HepG2 (cell line): ENCODE data around the gene TNFRSF18. TPM values are rescaled to one million over a fixed set of nuclear protein-coding genes. Genes with fewer than 3 reads are reported as not detected.

Experiments
- ATAC-seq: fragments of 200-7000 bp; cut with Tn5 transposase; 3 replicates; pipeline ENCODE4 v1.9.1; 2020; ENCODE audit warnings: mild to moderate bottlenecking, moderate library complexity
- BruUV-seq: library from RNA; stranded (reverse); fragments of 400-500 nt; replicated peaks from 2 replicates; lab custom pipeline; 2021; lab: Mats Ljungman, UMichigan
- CTCF ChIA-PET: fragments of 300-600 bp; formaldehyde crosslinking; extraction: SDS; loops from one replicate; lab custom pipeline; 2021; ENCODE audit warnings: low total read pairs, inconsistent platforms, low intra/inter-chr PET ratio; lab: Yijun Ruan, JAX
- POLR2A ChIA-PET: fragments of 350-600 bp; sonication (Branson Sonifier 250); formaldehyde crosslinking; loops from one replicate; lab custom pipeline; 2020; ENCODE audit warnings: antibody characterized with exemption, inconsistent platforms; lab: Yijun Ruan, JAX
- DNase-seq: peaks from one replicate; pipeline ENCODE4 v3.0.0-alpha.2; 2015; ENCODE audit warnings: low spot score
- FAIRE-seq: peaks from 3 replicates; lab custom pipeline; 2011; peaks lifted over from hg19 to GRCh38; lab: Jason Lieb, UNC
- H2AFZ ChIP-seq: one replicate; pipeline ENCODE4 v1.6.1; 2011; ENCODE audit warnings: low read length, inconsistent platforms
- H3K27ac ChIP-seq: fragments of 300-600 bp; 3 replicates; pipeline ENCODE4 v1.8.0; 2011; ENCODE audit warnings: mixed run types, mild to moderate bottlenecking, mixed read lengths, low read length, inconsistent platforms; ENCODE audit not compliant: insufficient read depth; ENCODE audit errors: extremely low read length
- H3K27me3 ChIP-seq, 2 experiments: fragments of 200-600 bp in 1 of 2; 2 replicates in 1 of 2; 3 replicates in 1 of 2; pipeline versions ENCODE4 v1.6.0 to v1.8.0; 2011; ENCODE audit warnings: low read length in 2 of 2, mild to moderate bottlenecking in 2 of 2, moderate library complexity in 2 of 2, inconsistent platforms in 1 of 2; ENCODE audit not compliant: insufficient read depth in 2 of 2, control insufficient read depth in 1 of 2
- H3K36me3 ChIP-seq, 2 experiments: fragments of 200-600 bp in 1 of 2; replicated peaks in 1 of 2; 2 replicates in 1 of 2; 3 replicates in 1 of 2; pipeline versions ENCODE4 v1.5.1 to v1.8.0; 2011; ENCODE audit warnings: low read length in 2 of 2, inconsistent platforms in 1 of 2; ENCODE audit not compliant: insufficient read depth in 2 of 2, control insufficient read depth in 1 of 2
- H3K4me1 ChIP-seq: 2 replicates; pipeline ENCODE4 v1.5.1; 2012; ENCODE audit warnings: low read length, inconsistent platforms; ENCODE audit not compliant: insufficient read depth
- H3K4me2 ChIP-seq: 2 replicates; pipeline ENCODE4 v1.6.0; 2011; ENCODE audit warnings: low read depth, low read length, inconsistent platforms
- H3K4me3 ChIP-seq, 3 experiments: fragments of 200-600 bp in 1 of 3; sonication (generic), shearing (Covaris generic) in 1 of 3; replicated peaks in 1 of 3; 2 replicates each; pipeline ENCODE4 v1.5.1; 2011 to 2016; ENCODE audit warnings: low read length in 3 of 3, inconsistent platforms in 2 of 3, low read depth in 2 of 3, mild to moderate bottlenecking in 2 of 3, control low read depth in 1 of 3, mixed read lengths in 1 of 3; ENCODE audit not compliant: insufficient read depth in 1 of 3
- H3K79me2 ChIP-seq: one replicate; pipeline ENCODE4 v1.6.1; 2011; ENCODE audit warnings: low read length, inconsistent platforms; ENCODE audit not compliant: insufficient read depth
- H3K9ac ChIP-seq: 2 replicates; pipeline ENCODE4 v1.6.0; 2011; ENCODE audit warnings: mild to moderate bottlenecking, low read depth, low read length, inconsistent platforms; ENCODE audit not compliant: insufficient read depth
- H3K9me3 ChIP-seq: 2 replicates; pipeline ENCODE4 v1.5.1; 2012; ENCODE audit warnings: mild to moderate bottlenecking, low read length
- H4K20me1 ChIP-seq: 2 replicates; pipeline ENCODE4 v1.6.0; 2011; ENCODE audit warnings: inconsistent platforms, mild to moderate bottlenecking, low read length, moderate library complexity; ENCODE audit not compliant: insufficient read depth
- BHLHE40 ChIP-seq: IDR thresholded peaks from 2 replicates; pipeline ENCODE4 v1.6.1; 2011; ENCODE audit warnings: low read length, improper control_type of control experiment
- EZH2 ChIP-seq: conservative IDR thresholded peaks from 2 replicates; pipeline ENCODE4 v1.6.1; 2012; ENCODE audit warnings: mild to moderate bottlenecking, low read depth, low read length, moderate library complexity
- KLF12 ChIP-seq: sonication (generic); formaldehyde crosslinking; IDR thresholded peaks from 2 replicates; pipeline ENCODE4 v1.4.0; 2020; ENCODE audit warnings: missing genetic modification reagents, borderline replicate concordance
- MTF2 ChIP-seq: sonication (generic); formaldehyde crosslinking; IDR thresholded peaks from 2 replicates; pipeline ENCODE4 v1.5.0; 2020; ENCODE audit warnings: missing genetic modification reagents, borderline replicate concordance
- RBFOX2 ChIP-seq: fragments of 200-400 bp; formaldehyde crosslinking; IDR thresholded peaks from 2 replicates; pipeline ENCODE4 v1.6.1; 2017; ENCODE audit warnings: low read depth, mild to moderate bottlenecking, low read length
- SOX5 ChIP-seq: IDR thresholded peaks from 2 replicates; pipeline ENCODE4 v1.6.1; 2016; ENCODE audit warnings: borderline replicate concordance
- SSRP1 ChIP-seq: IDR thresholded peaks from 2 replicates; pipeline ENCODE4 v1.6.1; 2016; ENCODE audit warnings: control low read depth
- ZC3H4 ChIP-seq: sonication (generic); formaldehyde crosslinking; IDR thresholded peaks from 2 replicates; pipeline ENCODE4 v1.4.0; 2020; ENCODE audit warnings: missing genetic modification reagents, borderline replicate concordance
- ZKSCAN5 ChIP-seq: sonication (generic); formaldehyde crosslinking; IDR thresholded peaks from 2 replicates; pipeline ENCODE4 v1.5.1; 2020; ENCODE audit warnings: mild to moderate bottlenecking, missing genetic modification reagents
- ZNF510 ChIP-seq: sonication (generic); formaldehyde crosslinking; IDR thresholded peaks from 2 replicates; pipeline ENCODE4 v1.4.0; 2020; ENCODE audit warnings: low read depth, mild to moderate bottlenecking, missing genetic modification reagents
- ZNF629 ChIP-seq: sonication (generic); formaldehyde crosslinking; conservative IDR thresholded peaks from 2 replicates; pipeline ENCODE4 v1.5.0; 2020; ENCODE audit warnings: missing genetic modification reagents
- ZNF674 ChIP-seq: sonication (generic); formaldehyde crosslinking; IDR thresholded peaks from 2 replicates; pipeline ENCODE4 v1.5.0; 2020; ENCODE audit warnings: low read depth, mild to moderate bottlenecking, missing genetic modification reagents
- ZNF691 ChIP-seq: sonication (generic); formaldehyde crosslinking; IDR thresholded peaks from 2 replicates; pipeline ENCODE4 v1.4.0; 2020; ENCODE audit warnings: missing genetic modification reagents, low read depth, mild to moderate bottlenecking, borderline replicate concordance
- ZNF788 ChIP-seq: sonication (generic); formaldehyde crosslinking; IDR thresholded peaks from 2 replicates; pipeline ENCODE4 v1.5.0; 2020; ENCODE audit warnings: mild to moderate bottlenecking, missing genetic modification reagents, borderline replicate concordance
- ZNF841 ChIP-seq: sonication (generic); formaldehyde crosslinking; IDR thresholded peaks from 2 replicates; pipeline ENCODE4 v1.8.1; 2023; ENCODE audit warnings: missing genetic modification reagents, borderline replicate concordance
- ZSCAN20 ChIP-seq: sonication (generic); formaldehyde crosslinking; IDR thresholded peaks from 2 replicates; pipeline ENCODE4 v1.4.0; 2020; ENCODE audit warnings: missing genetic modification reagents, mild to moderate bottlenecking, borderline replicate concordance
- WGBS: methylation state at CpG from one replicate; pipeline ENCODE4 v1.1.6; 2017; ENCODE audit warnings: low lambda C conversion rate; 5-methylcytosine and 5-hydroxymethylcytosine counted together
- in situ Hi-C: cut with HindIII; loops from 2 replicates; pipeline ENCODE4 v1.10.0; 2017; ENCODE audit warnings: low pct_unique_long_range_greater_than_20kb; ENCODE audit not compliant: extremely low pct_ligation_motif_present
- intact Hi-C: fragments of 100-400 bp; cut with micrococcal nuclease; formaldehyde crosslinking; loops from one replicate; pipeline ENCODE4 v1.10.0; 2022; ENCODE audit not compliant: unreplicated experiment
- polyA plus RNA-seq, 8 experiments: library from polyadenylated mRNA; depleted of rRNA in 3 of 8; stranded (reverse) in 7 of 8; unstranded in 1 of 8; fragments of >200 nt; fragmentation: Illumina TruSeq in 4 of 8; extraction: Trizol in 4 of 8; gene quantifications; 2 replicates each; pipeline versions ENCODE4 v1.2.1 to v1.2.3, GENCODE V29; 2011 to 2016; ENCODE audit warnings: low read depth in 4 of 8, missing spikeins in 1 of 8, mixed read lengths in 1 of 8; ENCODE audit not compliant: insufficient read depth in 1 of 8
- total RNA-seq, 5 experiments: library from RNA; depleted of rRNA; stranded (reverse); fragments of >200 nt; fragmentation: Illumina TruSeq; extraction: Trizol; gene quantifications; 2 replicates each; pipeline ENCODE4 v1.2.3, GENCODE V29; 2016; ENCODE audit warnings: low read depth in 1 of 5

Gene TNFRSF18
- total and polyA plus RNA-seq, 2 of the 13 experiments (the other 11 are each of a cell fraction or from before 2014, with no cell fraction given): not detected

- Histone ChIP-seq H3K27me3 (peaks cover 21 to 52% of the 10 kb centered on the region in 2 experiments; a peak in 4 of 5 replicates), H3K27ac (no peak overlapping the region), H3K36me3 (no peaks in the 10 kb centered on the region), H3K4me3 (peak overlapping the region in 1 of 3 experiments; percentile 55; a peak in 1 of 6 replicates), H3K9me3 (no peaks in the 10 kb centered on the region), H3K4me1 (peaks cover 22% of the 10 kb centered on the region), H4K20me1 (no peaks in the 10 kb centered on the region), H3K4me2 (peak overlapping the region; percentile 23; the same call in 1 of the 2 replicates), H3K9ac (no peak overlapping the region), H3K79me2 (no peaks in the 10 kb centered on the region), H2AFZ (no peak overlapping the region)
- FAIRE-seq (no peak), DNase-seq (no peak), ATAC-seq (no peak)
- 35% methylated on average over 9 of the region's 31 CpGs for WGBS
- ChIA-PET POLR2A (no interaction called here), CTCF (no interaction called here)
- intact Hi-C loops: no loop called here
- BruUV-seq: no TSS peak
- in situ Hi-C loops: no loop called here
- TF ChIP-seq EZH2 (0 out of 2 replicates have a peak, but pooled peaks have one; percentile 25), MTF2 (CRISPR knock-in tag) (peak; percentile 16; the same call in 1 of the 2 replicates), ZNF788 (CRISPR knock-in tag) (no peak)
Measured at GRCh38 chr1:1199961-1200875, 6.2 kb downstream of the TNFRSF18 start.

- whole genome bisulfite sequencing: 15% methylated on average over 10 of the region's 22 CpGs
- peak overlapping the region; percentile 23; the same call in 1 of the 2 replicates for H3K4me2 ChIP-seq
- POLR2A ChIA-PET: interaction anchor here (1.0 kb wide), 1 partner anchor 35 kb away, joined by 3 read pairs; no protein-coding TSS in a partner anchor
- no peak overlapping the region for H3K27ac ChIP-seq
- no peak overlapping the region for H3K9ac ChIP-seq
- no peak overlapping the region for H2AFZ ChIP-seq
- peaks cover 22% of the 10 kb centered on the region for H3K4me1 ChIP-seq
- H3K36me3 ChIP-seq: no peaks in the 10 kb centered on the region
- ATAC-seq: peak; percentile 11
- H3K9me3 ChIP-seq: peaks cover 8% of the 10 kb centered on the region
- no peaks in the 10 kb centered on the region for H3K79me2 ChIP-seq
- FAIRE-seq: no peak
- no peak overlapping the region; a peak in 1 of 6 replicates for H3K4me3 ChIP-seq
- no TSS peak for BruUV-seq
- DNase-seq: no peak
- peaks cover 16 to 48% of the 10 kb centered on the region in 2 experiments; a peak in 4 of 5 replicates for H3K27me3 ChIP-seq
- CTCF ChIA-PET: no interaction called here
- intact Hi-C loops (no loop called here), in situ Hi-C loops (no loop called here)
- no peaks in the 10 kb centered on the region for H4K20me1 ChIP-seq
- no peak for TF ChIP-seq ZNF841 (CRISPR knock-in tag)
- TF ChIP-seq ZKSCAN5 (CRISPR knock-in tag): no peak
- TF ChIP-seq ZC3H4: no peak
- TF ChIP-seq RBFOX2: no peak
- no peak for TF ChIP-seq SSRP1 (CRISPR knock-in tag)
- TF ChIP-seq ZNF510 (CRISPR knock-in tag): no peak
- TF ChIP-seq SOX5 (CRISPR knock-in tag): peak; percentile 35
- TF ChIP-seq ZNF691 (CRISPR knock-in tag): no peak
- 0 out of 2 replicates have a peak, but pooled peaks have one; percentile 23 for TF ChIP-seq BHLHE40
- TF ChIP-seq ZNF674 (CRISPR knock-in tag): no peak
- TF ChIP-seq ZNF629 (CRISPR knock-in tag): no peak
- no peak for TF ChIP-seq ZSCAN20 (CRISPR knock-in tag)
- TF ChIP-seq KLF12: no peak
Measured at GRCh38 chr1:1199141-1199960, 7.0 kb downstream of the TNFRSF18 start.
